Heart left ventricle (tissue), 16 donors: Measurements from ENCODE around the gene U2SURP. TPM values are rescaled to one million over a fixed set of nuclear protein-coding genes. Genes with fewer than 3 reads are reported as not detected.

Source experiments
- ATAC-seq, 4 donors: fragments of 200-7000 bp; cut with Tn5 transposase; one replicate each; pipeline ENCODE4 v1.9.1; 2020 to 2022; ENCODE audit warnings: moderate library complexity in 4 of 4, mild to moderate bottlenecking in 3 of 4, moderate number of reproducible peaks in 1 of 4
- DNase-seq, 5 donors: peaks; one replicate each; pipeline ENCODE4 v3.0.0-alpha.2; 2020
- H3K27ac ChIP-seq, 12 donors: fragments of 200-600 bp; sonication (generic) in 4 of 12; one replicate each; pipeline versions ENCODE4 v1.5.0 to v1.8.0; 2016 to 2022; ENCODE audit warnings: mild to moderate bottlenecking in 2 of 12
- H3K27me3 ChIP-seq, 9 donors: fragments of 200-600 bp; sonication (generic) in 2 of 9; one replicate each; pipeline versions ENCODE4 v1.5.1 to v1.8.0; 2016 to 2022; ENCODE audit warnings: mild to moderate bottlenecking in 3 of 9
- H3K36me3 ChIP-seq, 9 donors: fragments of 200-600 bp; sonication (generic) in 2 of 9; one replicate each; pipeline versions ENCODE4 v1.5.0 to v1.8.0; 2018 to 2022; ENCODE audit warnings: mild to moderate bottlenecking in 2 of 9
- H3K4me1 ChIP-seq, 12 donors: fragments of 200-600 bp; sonication (generic) in 4 of 12; one replicate each; pipeline versions ENCODE4 v1.5.0 to v1.8.0; 2016 to 2022; ENCODE audit warnings: mild to moderate bottlenecking in 3 of 12
- H3K4me3 ChIP-seq, 12 donors: fragments of 200-600 bp; sonication (generic) in 4 of 12; one replicate each; pipeline versions ENCODE4 v1.5.0 to v1.8.0; 2017 to 2022; ENCODE audit warnings: mild to moderate bottlenecking in 9 of 12, moderate library complexity in 4 of 12
- H3K9me3 ChIP-seq, 12 donors: fragments of 200-600 bp; sonication (generic) in 4 of 12; one replicate each; pipeline versions ENCODE4 v1.5.0 to v1.8.0; 2016 to 2022; ENCODE audit warnings: mild to moderate bottlenecking in 1 of 12
- CTCF ChIP-seq, 12 donors: fragments of 200-600 bp; sonication (generic) in 4 of 12; IDR thresholded peaks; one replicate each; pipeline versions ENCODE4 v1.5.0 to v1.8.0; 2018 to 2022; ENCODE audit warnings: antibody characterized with exemption in 12 of 12, mild to moderate bottlenecking in 5 of 12
- POLR2A ChIP-seq, 2 donors: fragments of 450-650 bp; IDR thresholded peaks; one replicate each; pipeline ENCODE4 v1.6.1; 2017; ENCODE audit warnings: antibody characterized with exemption in 2 of 2, mild to moderate bottlenecking in 2 of 2, moderate library complexity in 2 of 2
- WGBS, 4 donors: extraction: QIAGEN DNeasy Blood & Tissue Kit in 2 of 4; methylation state at CpG; one replicate each; pipeline versions ENCODE4 v1.1.5 to v1.1.7; 2013 to 2018; 5-methylcytosine and 5-hydroxymethylcytosine counted together
- intact Hi-C, 10 donors: fragments of 100-400 bp; cut with DNase I; formaldehyde crosslinking; loops; one replicate each; pipeline versions ENCODE4 v1.11.1 to v1.14.2; 2022
- polyA plus RNA-seq, 2 donors: library from polyadenylated mRNA; stranded (reverse); fragments of 200-250 nt; gene quantifications; one replicate each; pipeline ENCODE4 v1.2.3, GENCODE V29; 2013
- total RNA-seq, 9 donors: library from RNA; depleted of rRNA in 2 of 9; stranded (reverse); fragments of >200 nt in 2 of 9; fragmentation: NEBNext Ultra II Directional in 3 of 9; extraction: Animal tissue kit (Norgen Biotek cat#: 25700) in 3 of 9; gene quantifications; one replicate each; pipeline versions ENCODE4 v1.1.0 to v1.2.4, GENCODE V29; 2016 to 2023
- donor health status: ischemic (EF 13 %, LVEDD 7.1; RV severe dilation, severe dysfunction).
- donor health status: healthy with polysubstance abuse.
- donor health status: DM: no; HTN: yes; CAD: no.
- donor health status: DM: no; HTN: no; CAD: no.
- donor health status: ischemic (EF 25% LVEDD 6.9; RV normal size, moderate dysfunction).
- donor health status: ischemic (EF 25% LVEDD 5.7; RV mildly dilated, moderate dysfunction).
- donor health status: healthy.
- donor health status: DM: yes; HTN: yes; CAD: no.
- donor health status: ischemic (EF 35%, LVEDD 5.7; RV mildly dilated, moderate dysfunction).
- donor health status: nonischemic (EF 11% LVEDD 7.7; RV severe dilation, severe dysfunction).
- donor health status: DM: yes; HTN: yes; CAD: no.
- donor health status: PGD.
- donor health status: ischemic (EF 29% LVEDD 5.4; RV normal size, mild dysfunction).
- donor health status: nonischemic (EF 23%, LVEDD 6.1; RV moderate dilation, normal function).

U2SURP gene
- total and polyA plus RNA-seq, 11 donors, result 17.4 to 42.0 (median 33.1) TPM

- peak in 1 of 4 donors; percentile 24 for ATAC-seq
- 80 to 85% (median 83%) methylated on average over 3 of the region's 3 CpGs for WGBS, 4 donors
- H3K4me1 ChIP-seq, result peaks cover 0 to 28% (median 1%) of the 10 kb centered on the region in 12 donors
These were observed 47.9 kb upstream of the U2SURP start for GRCh38 chr3:142953443-142953842.

GRCh38 chr3:142958707-142959106 is 42.7 kb upstream of the U2SURP start:
- H3K36me3 ChIP-seq, result no peaks in the 10 kb centered on the region
- ATAC-seq (peak; percentile 45 to 74 (median 68)), DNase-seq (peak in 1 of 5 donors; percentile 36)
- H3K4me1 ChIP-seq, result peaks cover 0 to 35% (median 1%) of the 10 kb centered on the region in 12 donors
- 41 to 51% (median 44%) methylated on average over 6 of the region's 6 CpGs for WGBS, 4 donors
- H3K9me3 ChIP-seq, result no peaks in the 10 kb centered on the region
- TF ChIP-seq POLR2A (IDR thresholded peaks at IDR 0.05) (no peak), CTCF (IDR thresholded peaks at IDR 0.05) (no peak)
- peak overlapping the region in 10 of 12 donors; percentile 5 to 78 (median 64) for H3K27ac ChIP-seq
- no peak overlapping the region for H3K4me3 ChIP-seq
- intact Hi-C loops, result no loop called here
- peaks cover 0 to 42% (median 4%) of the 10 kb centered on the region in 9 donors for H3K27me3 ChIP-seq

More at GRCh38 chr3:142953443-142953842, 47.9 kb upstream of the U2SURP start:
- TF ChIP-seq CTCF (IDR thresholded peaks at IDR 0.05) (no peak), POLR2A (IDR thresholded peaks at IDR 0.05) (no peak)
- Histone ChIP-seq H3K27me3 (peaks cover 0 to 3% (median 0%) of the 10 kb centered on the region in 9 donors), H3K36me3 (no peaks in the 10 kb centered on the region), H3K9me3 (no peaks in the 10 kb centered on the region), H3K27ac (no peak overlapping the region), H3K4me3 (no peak overlapping the region)
- no peak for DNase-seq
- intact Hi-C loops, result no loop called here

GRCh38 chr3:142960322-142960850 is 41.0 kb upstream of the U2SURP start:
- WGBS, 4 donors, result 84 to 90% (median 85%) methylated on average over 1 of the region's 1 CpG
- intact Hi-C loops, result no loop called here
- Histone ChIP-seq H3K27me3 (peaks cover 0 to 59% (median 8%) of the 10 kb centered on the region in 9 donors), H3K4me1 (peaks cover 0 to 42% (median 1%) of the 10 kb centered on the region in 12 donors), H3K4me3 (peak overlapping the region in 1 of 12 donors; percentile 8), H3K27ac (peak overlapping the region in 1 of 12 donors; percentile 65), H3K9me3 (no peaks in the 10 kb centered on the region), H3K36me3 (no peaks in the 10 kb centered on the region)
- ATAC-seq (no peak), DNase-seq (no peak)
- TF ChIP-seq POLR2A (IDR thresholded peaks at IDR 0.05), result no peak
- TF ChIP-seq CTCF (IDR thresholded peaks at IDR 0.05), result no peak

- Histone ChIP-seq H3K4me3 (peak overlapping the region in 7 of 12 donors; percentile 16 to 87 (median 28)), H3K36me3 (no peaks in the 10 kb centered on the region), H3K4me1 (peaks cover 0 to 40% (median 1%) of the 10 kb centered on the region in 12 donors), H3K27me3 (peaks cover 0 to 60% (median 8%) of the 10 kb centered on the region in 9 donors), H3K27ac (peak overlapping the region in 2 of 12 donors; percentile 16 to 29), H3K9me3 (no peaks in the 10 kb centered on the region)
- ATAC-seq, result no peak
- DNase-seq, result no peak
- 63 to 81% (median 70%) methylated on average over 2 of the region's 2 CpGs for WGBS, 4 donors
- TF ChIP-seq CTCF (IDR thresholded peaks at IDR 0.05), result no peak
- no peak for TF ChIP-seq POLR2A (IDR thresholded peaks at IDR 0.05)
- intact Hi-C loops, result no loop called here
These were observed 39.8 kb upstream of the U2SURP start for GRCh38 chr3:142961539-142961938.
